Transverse colon (tissue), 3 donors: ENCODE data around the gene PIEZO2.

ENCODE experiments used
- POLR2A ChIP-seq: fragments of 450-650 bp; IDR thresholded peaks from one replicate; pipeline ENCODE4 v1.6.1; 2016; ENCODE audit warnings: antibody characterized with exemption, mild to moderate bottlenecking, moderate library complexity
- POLR2AphosphoS5 ChIP-seq, 3 donors: sonication (generic); formaldehyde crosslinking; IDR thresholded peaks; one replicate each; pipeline ENCODE4 v1.6.1; 2016; ENCODE audit warnings: antibody characterized with exemption in 3 of 3

DNA sequence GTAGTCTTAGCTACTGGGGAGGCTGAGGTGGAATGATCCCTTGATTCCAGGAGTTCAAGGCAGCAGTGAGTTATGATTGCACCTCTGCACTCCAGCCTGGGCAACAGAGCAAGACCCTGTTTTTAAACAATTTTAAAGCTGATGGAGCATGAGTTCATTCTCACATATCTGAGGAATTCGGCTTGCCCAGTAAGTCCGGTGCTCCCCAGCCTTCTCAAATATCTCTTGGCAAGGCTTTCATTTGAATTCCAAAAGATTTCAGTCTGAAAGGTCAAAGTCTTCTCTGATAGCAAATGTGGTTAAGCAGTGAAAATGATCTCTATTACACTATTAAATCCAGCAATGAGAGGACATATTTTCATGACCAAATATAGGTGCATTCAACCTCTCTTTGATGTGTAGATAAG, 27.9 kb downstream of the PIEZO2 start:
- TF ChIP-seq POLR2A (no peak), POLR2AphosphoS5 (IDR thresholded peaks at IDR 0.05) (no peak)
